Epithelial cell of esophagus (primary cell): Measurements from ENCODE around the gene PODXL2.
A peak's percentile ranks its signal among the peaks of the same experiment; 100 is the strongest.
"Not testable (repeated sequence)": the region's sequence is repeated elsewhere in the genome, so short reads cannot be mapped to it uniquely, and the experiment has no call there.

Source experiments
- DNase-seq: peaks from one replicate; pipeline ENCODE4 v3.0.0; 2010; ENCODE audit warnings: low read depth
- H3K4me3 ChIP-seq: 2 replicates; pipeline ENCODE4 v1.5.1; 2011; ENCODE audit warnings: mild to moderate bottlenecking, low read length, control low read depth
- CTCF ChIP-seq: IDR thresholded peaks from 2 replicates; pipeline ENCODE4 v1.5.1; 2011; ENCODE audit warnings: low read depth, mild to moderate bottlenecking, low read length, control low read depth, inconsistent platforms; ENCODE audit not compliant: insufficient read depth; ENCODE audit errors: missing control alignments

The PODXL2 gene

DNA sequence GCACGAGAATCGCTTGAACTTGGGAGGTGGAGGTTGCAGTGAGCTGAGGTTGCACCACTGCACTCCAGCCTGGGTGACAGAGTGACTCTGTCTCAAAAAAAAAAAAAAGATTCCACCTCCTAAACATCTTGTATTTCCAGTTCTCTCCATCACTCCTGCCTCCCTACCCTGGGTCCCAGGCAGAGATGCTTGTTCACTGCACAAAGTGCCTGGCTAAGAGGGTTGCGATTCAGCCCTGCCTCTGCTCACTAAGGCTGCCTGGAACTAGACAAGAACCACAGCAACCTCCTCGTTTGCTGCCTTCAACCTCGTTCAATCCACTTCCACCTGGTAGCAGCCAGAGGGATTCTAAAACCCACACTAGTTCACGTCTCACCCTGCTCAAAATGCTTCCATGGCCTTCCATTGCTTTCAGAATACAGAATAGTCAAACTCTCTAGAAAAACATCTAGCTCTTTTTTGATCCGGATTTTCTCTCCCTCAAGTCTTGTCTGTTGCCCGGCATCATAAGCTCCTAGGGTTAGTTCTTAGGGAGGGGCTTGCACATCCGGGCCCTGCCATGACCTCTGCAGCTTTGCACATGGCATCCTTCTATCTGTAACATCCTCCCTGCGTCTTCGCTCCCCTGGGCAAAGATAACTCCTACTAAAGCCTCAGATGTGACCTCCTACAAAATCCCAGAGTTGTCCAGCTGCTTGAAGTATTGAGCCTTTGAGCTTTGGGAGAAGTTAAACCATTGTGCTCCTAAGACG is 31.8 kb upstream of the PODXL2 start:
- no peak for DNase-seq
- TF ChIP-seq CTCF = no peak
- H3K4me3 ChIP-seq = no peak overlapping the region

DNA sequence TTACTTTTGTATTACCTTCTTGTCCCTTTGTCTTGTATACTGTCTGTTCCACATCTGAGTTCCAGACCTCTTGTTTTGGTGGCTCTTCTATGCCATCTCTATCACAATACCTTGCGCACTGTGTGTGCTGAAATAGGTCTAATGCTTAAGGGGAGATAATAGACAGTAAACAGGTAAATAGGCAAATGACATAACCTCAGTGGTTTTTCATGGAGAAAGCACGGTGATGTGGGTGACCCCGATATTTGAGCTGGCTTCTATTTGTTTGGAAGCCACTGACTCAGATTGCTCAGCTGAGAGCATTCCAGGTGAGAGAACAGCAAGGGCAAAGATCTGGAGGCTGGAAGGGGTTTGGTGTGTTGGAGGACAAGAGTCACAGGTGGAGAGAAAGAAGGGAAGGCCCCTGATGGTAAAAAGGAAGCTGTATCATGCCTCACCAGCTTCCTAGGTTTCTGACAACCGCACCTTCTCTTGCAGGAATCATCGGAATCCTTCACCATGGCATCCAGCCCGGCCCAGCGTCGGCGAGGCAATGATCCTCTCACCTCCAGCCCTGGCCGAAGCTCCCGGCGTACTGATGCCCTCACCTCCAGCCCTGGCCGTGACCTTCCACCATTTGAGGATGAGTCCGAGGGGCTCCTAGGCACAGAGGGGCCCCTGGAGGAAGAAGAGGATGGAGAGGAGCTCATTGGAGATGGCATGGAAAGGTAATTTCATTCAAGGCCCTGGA is 30.0 kb upstream of the PODXL2 start:
- no peak for DNase-seq
- no peak for TF ChIP-seq CTCF
- H3K4me3 ChIP-seq = peak overlapping the region; percentile 54

GRCh38 chr3:127600749-127601456 is 28.1 kb upstream of the PODXL2 start:
- TF ChIP-seq CTCF = no peak
- no peak overlapping the region for H3K4me3 ChIP-seq
- no peak for DNase-seq

GRCh38 chr3:127604035-127604434 is 24.9 kb upstream of the PODXL2 start:
- no peak for TF ChIP-seq CTCF
- DNase-seq = no peak
- no peak overlapping the region for H3K4me3 ChIP-seq

DNA sequence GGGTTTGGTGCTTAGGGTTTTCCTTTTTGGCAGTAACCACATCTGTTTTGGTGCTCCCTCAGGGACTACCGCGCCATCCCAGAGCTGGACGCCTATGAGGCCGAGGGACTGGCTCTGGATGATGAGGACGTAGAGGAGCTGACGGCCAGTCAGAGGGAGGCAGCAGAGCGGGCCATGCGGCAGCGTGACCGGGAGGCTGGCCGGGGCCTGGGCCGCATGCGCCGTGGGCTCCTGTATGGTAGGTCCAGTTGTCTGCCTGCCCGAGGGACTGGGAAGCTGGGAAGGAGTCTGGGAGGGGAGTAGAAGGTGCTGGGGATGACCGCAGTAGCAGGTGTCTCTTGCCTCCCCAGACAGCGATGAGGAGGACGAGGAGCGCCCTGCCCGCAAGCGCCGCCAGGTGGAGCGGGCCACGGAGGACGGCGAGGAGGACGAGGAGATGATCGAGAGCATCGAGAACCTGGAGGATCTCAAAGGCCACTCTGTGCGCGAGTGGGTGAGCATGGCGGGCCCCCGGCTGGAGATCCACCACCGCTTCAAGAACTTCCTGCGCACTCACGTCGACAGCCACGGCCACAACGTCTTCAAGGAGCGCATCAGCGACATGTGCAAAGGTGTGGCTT is 24.3 kb upstream of the PODXL2 start:
- DNase-seq = no peak
- H3K4me3 ChIP-seq = no peak overlapping the region
- TF ChIP-seq CTCF = no peak

DNA sequence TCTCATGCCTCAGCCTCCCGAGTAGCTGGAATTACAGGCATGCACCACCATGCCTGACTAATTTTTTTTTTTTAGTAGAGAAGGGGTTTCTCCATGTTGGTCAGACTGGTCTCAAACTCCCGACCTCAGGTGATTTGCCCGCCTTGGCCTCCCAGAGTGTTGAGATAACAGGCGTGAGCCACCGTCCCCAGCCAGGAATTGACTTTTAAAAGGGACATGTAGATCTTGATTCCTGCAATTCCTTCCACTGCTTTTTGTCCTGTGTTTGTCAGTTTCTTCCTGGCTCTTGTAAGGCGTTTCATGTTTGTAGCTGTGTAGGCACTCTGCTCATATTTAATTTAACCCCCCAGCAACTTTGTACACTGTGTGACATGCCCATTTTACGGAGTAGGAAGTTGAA is 23.4 kb upstream of the PODXL2 start:
- not testable (repeated sequence) for DNase-seq, H3K4me3 ChIP-seq

DNA sequence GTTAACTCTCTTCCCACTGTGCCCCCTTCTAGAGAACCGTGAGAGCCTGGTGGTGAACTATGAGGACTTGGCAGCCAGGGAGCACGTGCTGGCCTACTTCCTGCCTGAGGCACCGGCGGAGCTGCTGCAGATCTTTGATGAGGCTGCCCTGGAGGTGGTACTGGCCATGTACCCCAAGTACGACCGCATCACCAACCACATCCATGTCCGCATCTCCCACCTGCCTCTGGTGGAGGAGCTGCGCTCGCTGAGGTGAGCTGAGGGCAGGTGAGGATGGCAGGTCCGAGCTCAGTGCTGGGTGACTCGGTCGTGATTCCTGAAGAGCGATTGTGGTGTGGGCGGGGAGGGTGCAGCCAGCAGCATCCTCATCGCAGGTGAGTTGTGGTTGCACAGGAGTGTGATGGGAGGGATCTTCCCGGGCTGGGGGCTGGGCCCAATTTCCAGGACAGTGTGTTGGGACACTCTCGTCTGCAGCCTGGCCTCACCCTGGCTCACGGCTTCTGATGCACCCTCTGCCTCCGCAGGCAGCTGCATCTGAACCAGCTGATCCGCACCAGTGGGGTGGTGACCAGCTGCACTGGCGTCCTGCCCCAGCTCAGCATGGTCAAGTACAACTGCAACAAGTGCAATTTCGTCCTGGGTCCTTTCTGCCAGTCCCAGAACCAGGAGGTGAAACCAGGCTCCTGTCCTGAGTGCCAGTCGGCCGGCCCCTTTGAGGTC is 22.7 kb upstream of the PODXL2 start:
- H3K4me3 ChIP-seq = no peak overlapping the region
- no peak for TF ChIP-seq CTCF
- DNase-seq = no peak
